WTC11 (cell line): Measurements from ENCODE around the gene ANGEL2.

Source experiments
- NFE2L1 ChIP-seq: sonication (generic); formaldehyde crosslinking; IDR thresholded peaks from 2 replicates; pipeline ENCODE4 v1.8.1; 2023; ENCODE audit warnings: missing genetic modification reagents
- TEAD4 ChIP-seq: sonication (generic); formaldehyde crosslinking; IDR thresholded peaks from 2 replicates; pipeline ENCODE4 v1.8.0; 2022; ENCODE audit warnings: mild to moderate bottlenecking, missing genetic modification reagents
- ZNF317 ChIP-seq: sonication (generic); formaldehyde crosslinking; IDR thresholded peaks from 2 replicates; pipeline ENCODE4 v1.8.1; 2023; ENCODE audit warnings: low read depth, mild to moderate bottlenecking, moderate library complexity, missing genetic modification reagents, borderline replicate concordance
- TF ChIP-seq, protein P1 (sequence below): fragments of 200-600 bp; IDR thresholded peaks from 2 replicates; pipeline ENCODE4 v1.8.0; 2022; ENCODE audit warnings: antibody characterized with exemption
- TF ChIP-seq, protein P2 (sequence below): sonication (generic); formaldehyde crosslinking; IDR thresholded peaks from 2 replicates; pipeline ENCODE4 v1.8.1; 2022; ENCODE audit warnings: mild to moderate bottlenecking, moderate library complexity, missing genetic modification reagents

DNA sequence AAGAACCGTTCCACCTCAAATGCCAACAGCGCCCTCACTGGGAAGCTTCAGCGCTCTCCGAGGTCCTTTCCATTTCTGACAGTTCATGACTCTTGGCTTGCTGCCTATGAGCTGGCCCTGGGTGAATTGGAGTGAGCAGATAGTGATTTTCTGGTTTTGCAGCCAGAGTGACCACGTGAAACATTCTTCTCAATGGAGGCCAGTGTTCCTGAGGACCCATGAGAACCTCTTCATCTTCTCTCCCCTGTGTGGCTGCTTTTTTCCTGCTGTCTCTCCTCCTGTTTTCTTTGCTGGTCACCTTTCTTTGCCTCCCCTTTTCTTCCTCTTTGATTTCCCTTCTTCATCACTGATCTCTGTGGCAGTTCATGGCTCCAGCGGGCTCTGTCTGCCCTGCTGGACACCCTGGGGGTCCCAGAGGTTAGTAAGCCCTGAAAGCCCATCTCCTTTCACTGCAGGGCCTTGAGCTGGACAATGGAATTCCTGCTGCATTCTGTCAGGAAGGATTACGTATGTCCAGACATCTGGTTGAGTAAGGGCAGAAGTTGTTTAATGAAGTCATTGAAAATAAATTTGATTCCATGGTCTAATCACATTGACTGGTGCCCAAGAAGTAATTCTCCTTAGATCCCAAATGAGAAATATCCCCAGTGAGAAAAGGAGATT, 35.4 kb downstream of the ANGEL2 start:
- TF ChIP-seq, protein P1, sequence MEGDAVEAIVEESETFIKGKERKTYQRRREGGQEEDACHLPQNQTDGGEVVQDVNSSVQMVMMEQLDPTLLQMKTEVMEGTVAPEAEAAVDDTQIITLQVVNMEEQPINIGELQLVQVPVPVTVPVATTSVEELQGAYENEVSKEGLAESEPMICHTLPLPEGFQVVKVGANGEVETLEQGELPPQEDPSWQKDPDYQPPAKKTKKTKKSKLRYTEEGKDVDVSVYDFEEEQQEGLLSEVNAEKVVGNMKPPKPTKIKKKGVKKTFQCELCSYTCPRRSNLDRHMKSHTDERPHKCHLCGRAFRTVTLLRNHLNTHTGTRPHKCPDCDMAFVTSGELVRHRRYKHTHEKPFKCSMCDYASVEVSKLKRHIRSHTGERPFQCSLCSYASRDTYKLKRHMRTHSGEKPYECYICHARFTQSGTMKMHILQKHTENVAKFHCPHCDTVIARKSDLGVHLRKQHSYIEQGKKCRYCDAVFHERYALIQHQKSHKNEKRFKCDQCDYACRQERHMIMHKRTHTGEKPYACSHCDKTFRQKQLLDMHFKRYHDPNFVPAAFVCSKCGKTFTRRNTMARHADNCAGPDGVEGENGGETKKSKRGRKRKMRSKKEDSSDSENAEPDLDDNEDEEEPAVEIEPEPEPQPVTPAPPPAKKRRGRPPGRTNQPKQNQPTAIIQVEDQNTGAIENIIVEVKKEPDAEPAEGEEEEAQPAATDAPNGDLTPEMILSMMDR = no peak
- no peak for TF ChIP-seq TEAD4 (CRISPR knock-in tag)
- TF ChIP-seq, protein P2, sequence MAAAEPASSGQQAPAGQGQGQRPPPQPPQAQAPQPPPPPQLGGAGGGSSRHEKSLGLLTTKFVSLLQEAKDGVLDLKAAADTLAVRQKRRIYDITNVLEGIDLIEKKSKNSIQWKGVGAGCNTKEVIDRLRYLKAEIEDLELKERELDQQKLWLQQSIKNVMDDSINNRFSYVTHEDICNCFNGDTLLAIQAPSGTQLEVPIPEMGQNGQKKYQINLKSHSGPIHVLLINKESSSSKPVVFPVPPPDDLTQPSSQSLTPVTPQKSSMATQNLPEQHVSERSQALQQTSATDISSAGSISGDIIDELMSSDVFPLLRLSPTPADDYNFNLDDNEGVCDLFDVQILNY = no peak
- TF ChIP-seq ZNF317 (CRISPR knock-in tag) = no peak
- no peak for TF ChIP-seq NFE2L1 (CRISPR knock-in tag)
